ENCODE data around the gene SLC25A44.
A peak's percentile ranks its signal among the peaks of the same experiment; 100 is the strongest.

SLC25A44 gene, protein sequence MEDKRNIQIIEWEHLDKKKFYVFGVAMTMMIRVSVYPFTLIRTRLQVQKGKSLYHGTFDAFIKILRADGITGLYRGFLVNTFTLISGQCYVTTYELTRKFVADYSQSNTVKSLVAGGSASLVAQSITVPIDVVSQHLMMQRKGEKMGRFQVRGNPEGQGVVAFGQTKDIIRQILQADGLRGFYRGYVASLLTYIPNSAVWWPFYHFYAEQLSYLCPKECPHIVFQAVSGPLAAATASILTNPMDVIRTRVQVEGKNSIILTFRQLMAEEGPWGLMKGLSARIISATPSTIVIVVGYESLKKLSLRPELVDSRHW

DNA sequence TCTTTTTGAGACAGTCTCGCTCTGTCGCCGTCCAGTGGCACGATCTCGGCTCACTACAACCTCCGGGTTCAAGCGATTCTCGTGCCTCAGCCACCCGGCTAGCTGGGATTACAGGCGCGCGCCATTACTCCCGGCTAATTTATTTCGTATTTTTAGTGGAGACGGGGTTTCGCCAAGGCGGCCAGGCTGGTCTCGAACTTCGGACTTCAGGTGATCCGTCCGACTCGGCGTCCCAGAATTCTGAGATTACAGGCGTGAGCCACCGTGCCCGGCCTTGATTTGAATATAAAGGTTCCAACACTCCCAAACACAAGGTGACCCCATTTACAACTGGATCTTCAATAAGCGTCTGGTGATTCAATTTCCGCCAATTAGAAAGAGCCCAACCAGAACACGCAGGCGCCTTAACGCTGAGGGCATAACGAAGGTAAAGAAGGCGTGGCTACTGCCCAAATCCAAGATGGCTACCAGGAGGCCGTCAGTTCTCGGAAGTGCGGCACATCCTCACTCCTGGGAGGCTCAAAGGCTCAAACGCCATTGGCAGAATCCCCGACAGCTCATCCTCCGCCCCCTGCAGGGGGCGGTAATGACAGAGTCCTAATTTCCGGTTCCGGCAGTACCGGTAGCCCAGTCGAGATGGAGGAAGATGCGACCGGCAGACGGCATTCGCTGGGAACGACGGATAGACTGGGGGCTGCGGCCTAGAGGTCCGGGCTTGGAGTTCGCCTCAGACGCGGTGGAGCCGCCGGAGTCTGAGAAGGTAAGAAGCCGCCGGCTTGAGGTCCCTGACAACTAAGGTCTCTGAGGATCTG, at the start of gene SLC25A44:
TSS of gene SLC25A44 (plus strand) at position 617 of the 812 bp plus-strand sequence. CDS start 5,744 bp downstream, outside the sequence.
- Histone ChIP-seq H3K79me2 (ENCODE audit: insufficient read depth, low read depth) (peaks cover 45% of the 10 kb centered on the region), H3K4me3 (IDR thresholded peaks at IDR 0.05; ENCODE audit: insufficient read depth, low read depth, low read length) (peak within 1 kb of the TSS; percentile 99), H4K20me1 (ENCODE audit: insufficient read depth) (no peaks in the 10 kb centered on the region), H3K4me1 (ENCODE audit: low read depth, poor library complexity, severe bottlenecking) (peaks cover 24% of the 10 kb centered on the region), H3K36me3 (ENCODE audit: insufficient read depth) (no peaks in the 10 kb centered on the region; the same call in 1 of the 2 replicates), H2AFZ (ENCODE audit: low read depth) (peak within 1 kb of the TSS; percentile 79), H3K9ac (peak within 1 kb of the TSS; percentile 56), H3K27me3 (ENCODE audit: insufficient read depth, low read depth) (no peaks in the 10 kb centered on the region), H3K4me2 (peak within 1 kb of the TSS; percentile 90), H3K27ac (peak within 1 kb of the TSS; percentile 42)
- TF ChIP-seq, protein P1, sequence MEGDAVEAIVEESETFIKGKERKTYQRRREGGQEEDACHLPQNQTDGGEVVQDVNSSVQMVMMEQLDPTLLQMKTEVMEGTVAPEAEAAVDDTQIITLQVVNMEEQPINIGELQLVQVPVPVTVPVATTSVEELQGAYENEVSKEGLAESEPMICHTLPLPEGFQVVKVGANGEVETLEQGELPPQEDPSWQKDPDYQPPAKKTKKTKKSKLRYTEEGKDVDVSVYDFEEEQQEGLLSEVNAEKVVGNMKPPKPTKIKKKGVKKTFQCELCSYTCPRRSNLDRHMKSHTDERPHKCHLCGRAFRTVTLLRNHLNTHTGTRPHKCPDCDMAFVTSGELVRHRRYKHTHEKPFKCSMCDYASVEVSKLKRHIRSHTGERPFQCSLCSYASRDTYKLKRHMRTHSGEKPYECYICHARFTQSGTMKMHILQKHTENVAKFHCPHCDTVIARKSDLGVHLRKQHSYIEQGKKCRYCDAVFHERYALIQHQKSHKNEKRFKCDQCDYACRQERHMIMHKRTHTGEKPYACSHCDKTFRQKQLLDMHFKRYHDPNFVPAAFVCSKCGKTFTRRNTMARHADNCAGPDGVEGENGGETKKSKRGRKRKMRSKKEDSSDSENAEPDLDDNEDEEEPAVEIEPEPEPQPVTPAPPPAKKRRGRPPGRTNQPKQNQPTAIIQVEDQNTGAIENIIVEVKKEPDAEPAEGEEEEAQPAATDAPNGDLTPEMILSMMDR (conservative IDR thresholded peaks at IDR 0.05; ENCODE audit: low read depth, low read length), result peak; percentile 97

- no peak overlapping the region for H3K4me3 ChIP-seq (IDR thresholded peaks at IDR 0.05; ENCODE audit: insufficient read depth, low read depth, low read length)
- H3K4me1 ChIP-seq (ENCODE audit: low read depth, poor library complexity, severe bottlenecking), result peaks cover 34% of the 10 kb centered on the region
- no peak overlapping the region for H3K9ac ChIP-seq
- peaks cover 10% of the 10 kb centered on the region; the same call in 1 of the 2 replicates for H3K27me3 ChIP-seq (ENCODE audit: insufficient read depth, low read depth)
- TF ChIP-seq, protein P1 (conservative IDR thresholded peaks at IDR 0.05; ENCODE audit: low read depth, low read length), result no peak
- H3K4me2 ChIP-seq, result no peak overlapping the region
- H3K27ac ChIP-seq, result no peak overlapping the region
- H4K20me1 ChIP-seq (ENCODE audit: insufficient read depth), result no peaks in the 10 kb centered on the region
- H2AFZ ChIP-seq (ENCODE audit: low read depth), result no peak overlapping the region
- H3K79me2 ChIP-seq (ENCODE audit: insufficient read depth, low read depth), result no peaks in the 10 kb centered on the region
- H3K36me3 ChIP-seq (ENCODE audit: insufficient read depth), result no peaks in the 10 kb centered on the region
Measured at GRCh38 chr1:156144742-156145141, 49.2 kb upstream of the SLC25A44 start.

GRCh38 chr1:156145650-156146019, 48.3 kb upstream of the SLC25A44 start:
- Histone ChIP-seq H3K36me3 (ENCODE audit: insufficient read depth) (no peaks in the 10 kb centered on the region), H3K4me3 (IDR thresholded peaks at IDR 0.05; ENCODE audit: insufficient read depth, low read depth, low read length) (peak overlapping the region; percentile 86), H3K9ac (no peak overlapping the region), H3K4me2 (peak overlapping the region; percentile 48), H3K79me2 (ENCODE audit: insufficient read depth, low read depth) (no peaks in the 10 kb centered on the region), H3K27ac (no peak overlapping the region), H3K4me1 (ENCODE audit: low read depth, poor library complexity, severe bottlenecking) (peaks cover 34% of the 10 kb centered on the region), H4K20me1 (ENCODE audit: insufficient read depth) (no peaks in the 10 kb centered on the region), H3K27me3 (ENCODE audit: insufficient read depth, low read depth) (peaks cover 10% of the 10 kb centered on the region; the same call in 1 of the 2 replicates), H2AFZ (ENCODE audit: low read depth) (peak overlapping the region; percentile 63; the same call in 1 of the 2 replicates)
- TF ChIP-seq, protein P1 (conservative IDR thresholded peaks at IDR 0.05; ENCODE audit: low read depth, low read length), result no peak

DNA sequence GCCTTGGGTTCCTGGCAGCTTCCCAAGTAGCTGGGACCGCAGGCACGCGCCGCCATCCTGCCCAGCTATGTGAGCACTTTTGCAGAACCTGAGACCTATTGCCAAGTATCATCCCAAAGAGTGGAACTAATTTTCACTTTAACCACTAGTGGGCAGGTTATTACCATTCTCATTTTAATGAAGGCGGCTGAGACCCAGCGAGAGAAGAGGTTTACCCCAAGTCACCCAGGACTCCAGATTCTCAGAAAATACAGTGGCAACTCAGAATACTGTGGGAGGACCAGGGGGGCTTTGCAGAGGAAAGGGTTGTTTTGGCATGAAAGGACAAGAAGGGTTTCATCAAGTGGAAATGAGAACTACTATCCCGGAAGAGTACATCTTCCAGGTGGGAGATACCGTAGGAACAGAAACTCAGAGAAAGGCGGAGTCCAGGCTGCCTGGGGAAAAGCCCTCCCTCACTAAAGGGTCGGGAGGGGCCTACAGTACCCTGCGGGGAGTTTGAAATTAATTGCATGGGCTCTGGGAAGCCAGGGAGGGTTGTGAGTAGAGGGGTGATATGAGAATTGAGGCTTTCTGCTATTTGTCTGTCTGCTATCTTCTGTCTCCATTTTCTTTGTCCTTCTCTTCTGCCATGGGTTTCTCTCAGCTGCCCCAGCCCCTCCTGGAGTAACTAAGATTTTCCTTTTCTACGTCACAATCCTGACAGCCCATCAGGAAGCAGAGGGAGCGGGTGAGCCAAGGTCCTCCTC, 47.7 kb upstream of the SLC25A44 start:
- Histone ChIP-seq H3K9ac (no peak overlapping the region; the same call in 1 of the 2 replicates), H3K27me3 (ENCODE audit: insufficient read depth, low read depth) (peaks cover 10% of the 10 kb centered on the region; the same call in 1 of the 2 replicates), H2AFZ (ENCODE audit: low read depth) (peak overlapping the region; percentile 63), H3K4me3 (IDR thresholded peaks at IDR 0.05; ENCODE audit: insufficient read depth, low read depth, low read length) (peak overlapping the region; percentile 86), H3K27ac (no peak overlapping the region; the same call in 1 of the 2 replicates), H4K20me1 (ENCODE audit: insufficient read depth) (no peaks in the 10 kb centered on the region), H3K36me3 (ENCODE audit: insufficient read depth) (no peaks in the 10 kb centered on the region), H3K4me1 (ENCODE audit: low read depth, poor library complexity, severe bottlenecking) (peaks cover 39% of the 10 kb centered on the region), H3K79me2 (ENCODE audit: insufficient read depth, low read depth) (no peaks in the 10 kb centered on the region), H3K4me2 (peak overlapping the region; percentile 48)
- TF ChIP-seq, protein P1 (conservative IDR thresholded peaks at IDR 0.05; ENCODE audit: low read depth, low read length), result peak; percentile 99

Data from KMS-11 (cell line).